Measurements from ENCODE around the gene CTDSP2.
"Not testable (repeated sequence)": the region's sequence is repeated elsewhere in the genome, so short reads cannot be mapped to it uniquely, and the experiment has no call there.

The CTDSP2 gene

GRCh38 chr12:57849447-57849846 lies 2.9 kb upstream of the CTDSP2 start:
- H3K36me3 ChIP-seq (ENCODE audit: control insufficient read depth, insufficient read depth, low read length); H2BK120ac ChIP-seq (ENCODE audit: low read depth, low read length); H3K79me1 ChIP-seq (ENCODE audit: low read length); H3K4me3 ChIP-seq (ENCODE audit: low read length); H3K9ac ChIP-seq (ENCODE audit: low read length); H3K4me1 ChIP-seq (ENCODE audit: control insufficient read depth, low read depth, low read length); H4K8ac ChIP-seq (ENCODE audit: low read depth, low read length); H4K5ac ChIP-seq (ENCODE audit: low read length); H3K4me2 ChIP-seq (ENCODE audit: low read length); H3K56ac ChIP-seq (ENCODE audit: low read length); H2AK5ac ChIP-seq (ENCODE audit: low read length); H3K4ac ChIP-seq (ENCODE audit: low read depth, low read length); H2BK15ac ChIP-seq (replicated peaks; ENCODE audit: low read depth); H3K18ac ChIP-seq (ENCODE audit: low read length); H3K27ac ChIP-seq (ENCODE audit: low read depth, low read length); H3K23ac ChIP-seq (ENCODE audit: low read length); H2BK5ac ChIP-seq (ENCODE audit: low read length); H3K27me3 ChIP-seq (ENCODE audit: insufficient read depth, low read length, poor library complexity); DNase-seq: not testable (repeated sequence)
- peaks cover 16% of the 10 kb centered on the region for H3K79me2 ChIP-seq (ENCODE audit: control insufficient read depth, insufficient read depth, low read length)
- WGBS (ENCODE audit: extremely low coverage, insufficient coverage, low lambda C conversion rate): no CpG with 5 or more reads among the region's 3 CpGs

GRCh38 chr12:57849035-57849434 lies 2.5 kb upstream of the CTDSP2 start:
- no CpG with 5 or more reads among the region's 2 CpGs for WGBS (ENCODE audit: extremely low coverage, insufficient coverage, low lambda C conversion rate)
- H3K27ac ChIP-seq (ENCODE audit: low read depth, low read length): no peak overlapping the region
- H2BK5ac ChIP-seq (ENCODE audit: low read length): no peak overlapping the region
- H2BK15ac ChIP-seq (replicated peaks; ENCODE audit: low read depth): no peak overlapping the region
- peaks cover 9% of the 10 kb centered on the region for H3K4me1 ChIP-seq (ENCODE audit: control insufficient read depth, low read depth, low read length)
- H3K56ac ChIP-seq (ENCODE audit: low read length): no peak overlapping the region
- no peak overlapping the region for H2AK5ac ChIP-seq (ENCODE audit: low read length)
- H2BK120ac ChIP-seq (ENCODE audit: low read depth, low read length): no peak overlapping the region
- peaks cover 21% of the 10 kb centered on the region for H3K79me2 ChIP-seq (ENCODE audit: control insufficient read depth, insufficient read depth, low read length)
- H3K9ac ChIP-seq (ENCODE audit: low read length): no peak overlapping the region
- H3K36me3 ChIP-seq (ENCODE audit: control insufficient read depth, insufficient read depth, low read length): no peaks in the 10 kb centered on the region
- H4K5ac ChIP-seq (ENCODE audit: low read length): no peak overlapping the region
- H3K4ac ChIP-seq (ENCODE audit: low read depth, low read length): no peak overlapping the region
- H3K23ac ChIP-seq (ENCODE audit: low read length): no peak overlapping the region
- H3K4me2 ChIP-seq (ENCODE audit: low read length): no peak overlapping the region
- H3K4me3 ChIP-seq (ENCODE audit: low read length): no peak overlapping the region
- no peak overlapping the region for H3K18ac ChIP-seq (ENCODE audit: low read length)
- H4K8ac ChIP-seq (ENCODE audit: low read depth, low read length): no peak overlapping the region
- no peaks in the 10 kb centered on the region for H3K79me1 ChIP-seq (ENCODE audit: low read length)
- H3K27me3 ChIP-seq (ENCODE audit: insufficient read depth, low read length, poor library complexity): no peaks in the 10 kb centered on the region
- no peak for DNase-seq

DNA sequence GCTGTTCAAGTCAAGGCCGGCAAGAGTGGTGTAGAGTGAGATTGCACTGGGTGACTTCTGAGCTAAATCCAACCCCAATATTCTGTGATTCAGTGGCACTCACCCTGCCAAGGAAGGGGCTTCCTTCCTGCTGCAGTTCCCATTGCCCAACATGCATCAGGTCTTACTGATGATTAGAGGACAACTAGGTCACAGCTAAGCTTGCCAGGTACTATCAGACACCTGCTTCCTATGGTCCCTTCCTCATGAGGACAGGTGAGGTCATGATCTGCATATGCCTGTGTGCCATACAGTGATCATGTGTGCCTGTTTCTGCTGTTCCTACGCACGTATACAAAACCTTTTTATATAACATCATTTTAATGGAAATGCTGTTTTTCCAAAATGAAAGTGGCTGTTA lies 1.7 kb upstream of the CTDSP2 start:
- Histone ChIP-seq H2AK5ac (ENCODE audit: low read length) (no peak overlapping the region), H3K4ac (ENCODE audit: low read depth, low read length) (no peak overlapping the region), H3K4me2 (ENCODE audit: low read length) (no peak overlapping the region), H3K36me3 (ENCODE audit: control insufficient read depth, insufficient read depth, low read length) (no peaks in the 10 kb centered on the region), H3K18ac (ENCODE audit: low read length) (no peak overlapping the region), H3K79me1 (ENCODE audit: low read length) (peaks cover under 1% of the 10 kb centered on the region), H4K8ac (ENCODE audit: low read depth, low read length) (no peak overlapping the region), H3K79me2 (ENCODE audit: control insufficient read depth, insufficient read depth, low read length) (peaks cover 29% of the 10 kb centered on the region), H3K56ac (ENCODE audit: low read length) (no peak overlapping the region), H3K4me3 (ENCODE audit: low read length) (no peak overlapping the region), H4K5ac (ENCODE audit: low read length) (no peak overlapping the region), H3K9ac (ENCODE audit: low read length) (no peak overlapping the region), H3K27ac (ENCODE audit: low read depth, low read length) (no peak overlapping the region), H3K4me1 (ENCODE audit: control insufficient read depth, low read depth, low read length) (peaks cover 7% of the 10 kb centered on the region), H3K27me3 (ENCODE audit: insufficient read depth, low read length, poor library complexity) (no peaks in the 10 kb centered on the region), H2BK15ac (replicated peaks; ENCODE audit: low read depth) (no peak overlapping the region), H2BK120ac (ENCODE audit: low read depth, low read length) (no peak overlapping the region), H2BK5ac (ENCODE audit: low read length) (no peak overlapping the region), H3K23ac (ENCODE audit: low read length) (no peak overlapping the region)
- no peak for DNase-seq
- no CpG with 5 or more reads among the region's 3 CpGs for WGBS (ENCODE audit: extremely low coverage, insufficient coverage, low lambda C conversion rate)

DNA sequence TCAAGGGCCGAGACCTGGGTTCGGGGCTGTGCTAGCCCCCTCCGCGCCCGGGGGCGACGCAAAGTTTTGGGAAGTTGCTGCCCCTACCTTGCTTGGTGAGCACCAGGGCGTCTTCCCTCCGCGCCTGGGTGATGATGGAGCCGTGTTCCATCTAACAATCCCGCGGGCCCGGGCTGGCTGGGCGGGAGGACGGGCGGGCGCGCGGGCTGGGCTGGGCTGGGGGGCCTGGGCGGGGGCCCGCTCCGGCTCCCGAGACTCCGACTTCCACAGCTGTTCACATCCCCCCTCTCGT lies 298 bp downstream of the CTDSP2 start:
- Histone ChIP-seq H3K27me3 (ENCODE audit: insufficient read depth, low read length, poor library complexity) (no peaks in the 10 kb centered on the region), H3K4me1 (ENCODE audit: control insufficient read depth, low read depth, low read length) (peaks cover 14% of the 10 kb centered on the region), H3K56ac (ENCODE audit: low read length) (peak overlapping the region; percentile 94), H2AK5ac (ENCODE audit: low read length) (no peak overlapping the region), H3K27ac (ENCODE audit: low read depth, low read length) (peak overlapping the region; percentile 100), H2BK15ac (replicated peaks; ENCODE audit: low read depth) (no peak overlapping the region), H3K79me1 (ENCODE audit: low read length) (peaks cover 7% of the 10 kb centered on the region), H4K8ac (ENCODE audit: low read depth, low read length) (peak overlapping the region; percentile 60), H3K23ac (ENCODE audit: low read length) (no peak overlapping the region), H2BK5ac (ENCODE audit: low read length) (peak overlapping the region; percentile 83), H3K79me2 (ENCODE audit: control insufficient read depth, insufficient read depth, low read length) (peaks cover 49% of the 10 kb centered on the region), H3K4ac (ENCODE audit: low read depth, low read length) (peak overlapping the region; percentile 91), H3K9ac (ENCODE audit: low read length) (peak overlapping the region; percentile 96), H2BK120ac (ENCODE audit: low read depth, low read length) (peak overlapping the region; percentile 89), H3K4me3 (ENCODE audit: low read length) (peak overlapping the region; percentile 95), H4K5ac (ENCODE audit: low read length) (no peak overlapping the region), H3K4me2 (ENCODE audit: low read length) (peak overlapping the region; percentile 36), H3K18ac (ENCODE audit: low read length) (peak overlapping the region; percentile 99), H3K36me3 (ENCODE audit: control insufficient read depth, insufficient read depth, low read length) (no peaks in the 10 kb centered on the region)
- peak; percentile 72 for DNase-seq
- WGBS (ENCODE audit: extremely low coverage, insufficient coverage, low lambda C conversion rate): no CpG with 5 or more reads among the region's 26 CpGs

DNA sequence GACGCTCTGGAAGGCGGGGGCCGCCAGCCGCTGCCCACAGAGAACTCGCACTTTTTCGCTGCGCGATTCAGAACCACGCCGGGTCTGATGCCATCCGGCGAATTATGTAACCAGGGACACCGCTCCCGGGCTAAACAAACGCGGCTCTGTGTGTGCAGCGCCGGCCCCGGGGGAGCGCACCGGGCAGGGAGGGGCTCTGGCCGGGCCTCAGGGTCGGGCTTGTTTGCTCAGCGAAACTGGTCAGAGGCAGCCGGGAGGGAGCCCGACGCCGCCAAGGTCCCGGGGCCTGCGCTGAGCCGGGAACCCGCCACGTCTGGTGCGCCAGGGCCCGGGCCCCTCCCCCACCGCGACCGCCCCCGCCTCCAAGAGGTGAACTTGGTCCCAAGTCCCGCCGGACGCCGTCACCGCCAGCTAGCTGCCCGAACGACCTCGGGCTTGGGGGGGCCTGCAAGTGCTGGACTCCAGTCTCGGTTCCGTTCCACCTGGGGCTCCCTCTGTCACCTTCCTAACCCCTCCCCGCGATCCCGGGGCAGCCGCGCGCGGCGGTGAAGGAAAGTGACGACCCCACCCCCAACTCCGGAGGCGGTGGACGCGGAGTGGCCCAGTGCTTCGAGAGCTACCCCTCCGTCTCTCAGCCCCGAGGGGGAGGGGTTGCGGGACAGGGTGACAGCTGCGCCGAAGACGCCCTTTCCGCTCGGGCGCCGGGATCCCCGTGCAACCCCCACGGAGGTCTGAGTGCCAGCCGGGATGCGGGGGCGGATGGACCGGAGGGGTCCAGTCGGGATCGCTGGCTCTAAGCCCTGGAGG lies 848 bp downstream of the CTDSP2 start:
- peak; percentile 83 for DNase-seq

More for the DNA sequence above, 848 bp downstream of the CTDSP2 start:
- Histone ChIP-seq H2BK15ac (replicated peaks; ENCODE audit: low read depth) (no peak overlapping the region), H3K23ac (ENCODE audit: low read length) (peak overlapping the region; percentile 94), H3K9ac (ENCODE audit: low read length) (peak overlapping the region; percentile 96), H3K79me1 (ENCODE audit: low read length) (peaks cover 7% of the 10 kb centered on the region), H3K79me2 (ENCODE audit: control insufficient read depth, insufficient read depth, low read length) (peaks cover 54% of the 10 kb centered on the region), H3K27me3 (ENCODE audit: insufficient read depth, low read length, poor library complexity) (no peaks in the 10 kb centered on the region), H3K4ac (ENCODE audit: low read depth, low read length) (peak overlapping the region; percentile 91), H3K18ac (ENCODE audit: low read length) (peak overlapping the region; percentile 99), H3K4me2 (ENCODE audit: low read length) (peak overlapping the region; percentile 36), H3K36me3 (ENCODE audit: control insufficient read depth, insufficient read depth, low read length) (no peaks in the 10 kb centered on the region), H4K5ac (ENCODE audit: low read length) (no peak overlapping the region), H3K27ac (ENCODE audit: low read depth, low read length) (peak overlapping the region; percentile 100), H4K8ac (ENCODE audit: low read depth, low read length) (no peak overlapping the region), H3K4me3 (ENCODE audit: low read length) (peak overlapping the region; percentile 95), H2BK5ac (ENCODE audit: low read length) (peak overlapping the region; percentile 83), H2AK5ac (ENCODE audit: low read length) (no peak overlapping the region), H2BK120ac (ENCODE audit: low read depth, low read length) (peak overlapping the region; percentile 89), H3K4me1 (ENCODE audit: control insufficient read depth, low read depth, low read length) (peaks cover 14% of the 10 kb centered on the region), H3K56ac (ENCODE audit: low read length) (peak overlapping the region; percentile 94)
- no CpG with 5 or more reads among the region's 81 CpGs for WGBS (ENCODE audit: extremely low coverage, insufficient coverage, low lambda C conversion rate)
